NCI-H1092 treated with DMSO at 0.1 percent for 48 hours (cell line): ENCODE results near the gene ADH7.
"Not testable (repeated sequence)": the region's sequence is repeated elsewhere in the genome, so short reads cannot be mapped to it uniquely, and the experiment has no call there.

Source experiments
- DNase-seq: peaks from one replicate; lab custom pipeline; 2025; lab: John Stamatoyannopoulos, UW

ADH7 gene

GRCh38 chr4:99379571-99379970 lies 55.6 kb downstream of the ADH7 start:
- DNase-seq, result no peak

- DNase-seq, result no peak
Measured at GRCh38 chr4:99378876-99379275, 56.3 kb downstream of the ADH7 start.

GRCh38 chr4:99377341-99377740 lies 57.8 kb downstream of the ADH7 start:
- DNase-seq, result not testable (repeated sequence)

GRCh38 chr4:99372464-99372863 lies 62.7 kb downstream of the ADH7 start:
- DNase-seq, result not testable (repeated sequence)

- DNase-seq, result not testable (repeated sequence)
Measured at GRCh38 chr4:99367817-99368216, 67.3 kb downstream of the ADH7 start.

GRCh38 chr4:99366491-99366890 lies 68.7 kb downstream of the ADH7 start:
- no peak for DNase-seq

GRCh38 chr4:99362768-99363167 lies 72.4 kb downstream of the ADH7 start:
- no peak for DNase-seq
